H9 (cell line): ENCODE measurements around the gene ERMP1. TPM values are rescaled to one million over a fixed set of nuclear protein-coding genes. Genes with fewer than 3 reads are reported as not detected.

ENCODE experiments used
- DNase-seq: peaks from one replicate; pipeline ENCODE4 v3.0.0-alpha.2; 2017
- H2AFZ ChIP-seq: one replicate; pipeline ENCODE4 v1.6.1; 2013; ENCODE audit warnings: mild to moderate bottlenecking, low read length, control low read depth, moderate library complexity
- H2AK5ac ChIP-seq: 2 replicates; pipeline ENCODE4 v1.6.1; 2013; ENCODE audit warnings: low read length, control low read depth, mixed read lengths; ENCODE audit not compliant: insufficient read length
- H2BK120ac ChIP-seq: one replicate; pipeline ENCODE4 v1.6.1; 2013; ENCODE audit warnings: low read depth, mild to moderate bottlenecking, low read length, control low read depth, inconsistent platforms; ENCODE audit not compliant: poor library complexity, severe bottlenecking
- H2BK12ac ChIP-seq: 2 replicates; pipeline ENCODE4 v1.6.1; 2013; ENCODE audit warnings: low read length, control low read depth, mixed read lengths, low read depth; ENCODE audit not compliant: insufficient read length
- H2BK15ac ChIP-seq: 2 replicates; pipeline ENCODE4 v1.6.1; 2013; ENCODE audit warnings: low read depth, low read length, control low read depth
- H2BK20ac ChIP-seq: one replicate; pipeline ENCODE4 v1.6.1; 2013; ENCODE audit warnings: low read depth, mild to moderate bottlenecking, low read length, control low read depth, inconsistent platforms; ENCODE audit not compliant: poor library complexity, severe bottlenecking
- H2BK5ac ChIP-seq: 2 replicates; pipeline ENCODE4 v1.6.1; 2013; ENCODE audit warnings: low read length, control low read depth, mixed read lengths; ENCODE audit not compliant: insufficient read length
- H3K14ac ChIP-seq: 2 replicates; pipeline ENCODE4 v1.6.1; 2013; ENCODE audit warnings: low read length, control low read depth; ENCODE audit not compliant: insufficient read depth
- H3K18ac ChIP-seq: 2 replicates; pipeline ENCODE4 v1.6.1; 2013; ENCODE audit warnings: low read depth, mild to moderate bottlenecking, mixed read lengths, low read length, control low read depth; ENCODE audit not compliant: insufficient read length
- H3K23ac ChIP-seq: 2 replicates; pipeline ENCODE4 v1.6.1; 2013; ENCODE audit warnings: low read length, control low read depth, mixed read lengths, low read depth; ENCODE audit not compliant: insufficient read length
- H3K23me2 ChIP-seq: 2 replicates; pipeline ENCODE4 v1.6.1; 2013; ENCODE audit warnings: low read depth, mild to moderate bottlenecking, mixed read lengths, low read length, control low read depth; ENCODE audit not compliant: insufficient read length, poor library complexity, severe bottlenecking
- H3K27ac ChIP-seq: 2 replicates; pipeline ENCODE4 v1.5.1; 2013; ENCODE audit warnings: low read length, control low read depth, mixed read lengths, low read depth; ENCODE audit not compliant: insufficient read length
- H3K27me3 ChIP-seq: 2 replicates; pipeline ENCODE4 v1.6.1; 2013; ENCODE audit warnings: low read length, control low read depth, inconsistent platforms; ENCODE audit not compliant: insufficient read depth
- H3K4ac ChIP-seq: 2 replicates; pipeline ENCODE4 v1.6.1; 2013; ENCODE audit warnings: low read depth, mild to moderate bottlenecking, control low read depth, inconsistent platforms, low read length, moderate library complexity
- H3K4me1 ChIP-seq: 2 replicates; pipeline ENCODE4 v1.6.1; 2013; ENCODE audit warnings: low read length, control low read depth, inconsistent platforms; ENCODE audit not compliant: insufficient read depth
- H3K4me2 ChIP-seq: 2 replicates; pipeline ENCODE4 v1.6.1; 2013; ENCODE audit warnings: low read length, control low read depth, mixed read lengths; ENCODE audit not compliant: insufficient read length, insufficient read depth
- H3K56ac ChIP-seq: 2 replicates; pipeline ENCODE4 v1.6.1; 2013; ENCODE audit warnings: low read depth, mild to moderate bottlenecking, mixed read lengths, low read length, control low read depth; ENCODE audit not compliant: insufficient read length
- H3K79me1 ChIP-seq: 2 replicates; pipeline ENCODE4 v1.6.1; 2013; ENCODE audit warnings: low read depth, mild to moderate bottlenecking, moderate library complexity, low read length, control low read depth, inconsistent platforms; ENCODE audit not compliant: insufficient read depth, poor library complexity, severe bottlenecking
- H3K79me2 ChIP-seq: 2 replicates; pipeline ENCODE4 v1.6.1; 2013; ENCODE audit warnings: low read length, control low read depth, inconsistent platforms; ENCODE audit not compliant: insufficient read depth
- H3K9ac ChIP-seq: 2 replicates; pipeline ENCODE4 v1.6.1; 2013; ENCODE audit warnings: low read length, control low read depth, mixed read lengths; ENCODE audit not compliant: insufficient read length; ENCODE audit errors: extremely low read depth
- H3K9me3 ChIP-seq: one replicate; pipeline ENCODE4 v1.6.1; 2013; ENCODE audit warnings: low read depth, low read length, inconsistent platforms; ENCODE audit not compliant: control insufficient read depth
- H3T11ph ChIP-seq: one replicate; pipeline ENCODE4 v1.6.1; 2013; ENCODE audit warnings: mild to moderate bottlenecking, low read length, control low read depth, inconsistent platforms
- H4K20me1 ChIP-seq: one replicate; pipeline ENCODE4 v1.6.1; 2013; ENCODE audit not compliant: control insufficient read depth, insufficient read length, insufficient read depth
- H4K5ac ChIP-seq: 2 replicates; pipeline ENCODE4 v1.6.1; 2013; ENCODE audit warnings: low read depth, mild to moderate bottlenecking, mixed read lengths, low read length, control low read depth; ENCODE audit not compliant: insufficient read length
- H4K8ac ChIP-seq: replicated peaks from 2 replicates; pipeline ENCODE4 v1.6.1; 2013; ENCODE audit warnings: low read length, control low read depth, mixed read lengths, low read depth; ENCODE audit not compliant: insufficient read length
- H4K91ac ChIP-seq: 2 replicates; pipeline ENCODE4 v1.6.1; 2013; ENCODE audit warnings: low read depth, mild to moderate bottlenecking, moderate library complexity, mixed read lengths, low read length, control low read depth; ENCODE audit not compliant: insufficient read length
- H3K27ac Mint-ChIP-seq, 3 experiments: 2 replicates in 2 of 3; 3 replicates in 1 of 3; pipeline ENCODE4 v1.8.0; 2020 to 2021; ENCODE audit warnings: mixed read lengths in 3 of 3, mild to moderate bottlenecking in 1 of 3, moderate library complexity in 1 of 3
- H3K27me3 Mint-ChIP-seq: 2 replicates; pipeline ENCODE4 v1.8.0; 2021; ENCODE audit warnings: low read depth, mild to moderate bottlenecking, moderate library complexity, mixed read lengths
- H3K36me3 Mint-ChIP-seq, 3 experiments: 2 replicates in 2 of 3; 3 replicates in 1 of 3; pipeline ENCODE4 v1.8.0; 2020 to 2021; ENCODE audit warnings: low read depth in 3 of 3, mixed read lengths in 3 of 3; ENCODE audit not compliant: insufficient read depth in 1 of 3
- H3K4me1 Mint-ChIP-seq, 2 experiments: 2 replicates each; pipeline ENCODE4 v1.8.0; 2020; ENCODE audit warnings: mixed read lengths in 2 of 2
- H3K4me3 Mint-ChIP-seq, 2 experiments: 2 replicates in 1 of 2; 3 replicates in 1 of 2; pipeline ENCODE4 v1.8.0; 2020 to 2021; ENCODE audit warnings: mild to moderate bottlenecking in 2 of 2, mixed read lengths in 2 of 2, moderate library complexity in 1 of 2
- H3K9me3 Mint-ChIP-seq, 2 experiments: 2 replicates in 1 of 2; 3 replicates in 1 of 2; pipeline ENCODE4 v1.8.0; 2020; ENCODE audit warnings: mild to moderate bottlenecking in 2 of 2, mixed read lengths in 2 of 2, moderate library complexity in 1 of 2
- WGBS: extraction: QIAGEN DNeasy Blood & Tissue Kit; methylation state at CpG from one replicate; pipeline ENCODE4 v1.1.7; 2013; ENCODE audit warnings: missing lambda C conversion rate, low lambda C conversion rate, mixed read lengths; ENCODE audit not compliant: insufficient read length; ENCODE audit errors: extremely low coverage; 5-methylcytosine and 5-hydroxymethylcytosine counted together
- total RNA-seq: library from RNA; stranded (reverse); gene quantifications from 2 replicates; pipeline ENCODE4 v1.2.1, GENCODE V29; 2021
- TF ChIP-seq, protein P1 (sequence below): fragments of 200-600 bp; sonication (generic); conservative IDR thresholded peaks from 3 replicates; pipeline ENCODE4 v1.8.0; 2021; ENCODE audit warnings: antibody characterized with exemption, mild to moderate bottlenecking

ERMP1 gene
- total RNA-seq, 1 experiment from 2014 or later = 20.2 TPM

GRCh38 chr9:5845157-5845531, 12.2 kb upstream of the ERMP1 start:
- peaks cover 7% of the 10 kb centered on the region in 2 experiments; a peak in 4 of 5 replicates for H3K9me3 Mint-ChIP-seq
- no peak overlapping the region for H3K4ac ChIP-seq
- H3K4me1 ChIP-seq = 0 out of 2 replicates have a peak, but pooled peaks cover 2% of the 10 kb centered on the region
- no peak overlapping the region for H4K8ac ChIP-seq
- H3K9ac ChIP-seq = no peak overlapping the region
- H3K36me3 Mint-ChIP-seq = peaks cover 2 to 11% (median 3%) of the 10 kb centered on the region in 3 experiments; a peak in 5 of 7 replicates
- H3K27ac ChIP-seq = no peak overlapping the region
- no peak overlapping the region for H2BK5ac ChIP-seq
- H2BK20ac ChIP-seq = no peak overlapping the region
- no peak overlapping the region for H3T11ph ChIP-seq
- TF ChIP-seq, protein P1, sequence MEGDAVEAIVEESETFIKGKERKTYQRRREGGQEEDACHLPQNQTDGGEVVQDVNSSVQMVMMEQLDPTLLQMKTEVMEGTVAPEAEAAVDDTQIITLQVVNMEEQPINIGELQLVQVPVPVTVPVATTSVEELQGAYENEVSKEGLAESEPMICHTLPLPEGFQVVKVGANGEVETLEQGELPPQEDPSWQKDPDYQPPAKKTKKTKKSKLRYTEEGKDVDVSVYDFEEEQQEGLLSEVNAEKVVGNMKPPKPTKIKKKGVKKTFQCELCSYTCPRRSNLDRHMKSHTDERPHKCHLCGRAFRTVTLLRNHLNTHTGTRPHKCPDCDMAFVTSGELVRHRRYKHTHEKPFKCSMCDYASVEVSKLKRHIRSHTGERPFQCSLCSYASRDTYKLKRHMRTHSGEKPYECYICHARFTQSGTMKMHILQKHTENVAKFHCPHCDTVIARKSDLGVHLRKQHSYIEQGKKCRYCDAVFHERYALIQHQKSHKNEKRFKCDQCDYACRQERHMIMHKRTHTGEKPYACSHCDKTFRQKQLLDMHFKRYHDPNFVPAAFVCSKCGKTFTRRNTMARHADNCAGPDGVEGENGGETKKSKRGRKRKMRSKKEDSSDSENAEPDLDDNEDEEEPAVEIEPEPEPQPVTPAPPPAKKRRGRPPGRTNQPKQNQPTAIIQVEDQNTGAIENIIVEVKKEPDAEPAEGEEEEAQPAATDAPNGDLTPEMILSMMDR = no peak
- H3K18ac ChIP-seq = no peak overlapping the region
- H2AFZ ChIP-seq = no peak overlapping the region
- H3K23me2 ChIP-seq = no peaks in the 10 kb centered on the region
- H3K79me1 ChIP-seq = no peaks in the 10 kb centered on the region
- H4K91ac ChIP-seq = no peak overlapping the region
- H2BK120ac ChIP-seq = no peak overlapping the region
- H3K27me3 ChIP-seq = no peaks in the 10 kb centered on the region
- no peaks in the 10 kb centered on the region for H3K79me2 ChIP-seq
- no peak overlapping the region for H3K4me3 Mint-ChIP-seq
- no peak for DNase-seq
- no peak overlapping the region for H3K56ac ChIP-seq
- no peaks in the 10 kb centered on the region for H4K20me1 ChIP-seq
- H3K27ac Mint-ChIP-seq = no peak overlapping the region
- no peak overlapping the region for H3K23ac ChIP-seq
- H2BK15ac ChIP-seq = no peak overlapping the region
- no peaks in the 10 kb centered on the region for H3K27me3 Mint-ChIP-seq
- WGBS = no CpG with 5 or more reads among the region's 1 CpG
- no peak overlapping the region for H2BK12ac ChIP-seq
- no peak overlapping the region for H4K5ac ChIP-seq
- H2AK5ac ChIP-seq = no peak overlapping the region
- H3K14ac ChIP-seq = no peak overlapping the region
- peaks cover 9 to 13% of the 10 kb centered on the region in 2 experiments for H3K4me1 Mint-ChIP-seq
- no peak overlapping the region for H3K4me2 ChIP-seq
- no peaks in the 10 kb centered on the region for H3K9me3 ChIP-seq
